Measurements from ENCODE around the gene PLEKHH3. TPM values are rescaled to one million over a fixed set of nuclear protein-coding genes. Genes with fewer than 3 reads are reported as not detected.

The PLEKHH3 gene
- total RNA-seq, 1 experiment from 2014 or later, result 66.3 TPM

GRCh38 chr17:42694524-42694923, 17.7 kb upstream of the PLEKHH3 start:
- Histone ChIP-seq H3K27ac (ENCODE audit: low read depth, low read length) (no peak overlapping the region), H2AFZ (ENCODE audit: low read depth, low read length, poor library complexity, severe bottlenecking) (no peak overlapping the region), H3K4me1 (ENCODE audit: control insufficient read depth in 1 of 2, insufficient read depth in 2 of 2, low read length in 2 of 2) (no peaks in the 10 kb centered on the region), H3K9me3 (ENCODE audit: control insufficient read depth in 1 of 2, insufficient read depth in 1 of 2, low read depth in 1 of 2, low read length in 2 of 2) (no peaks in the 10 kb centered on the region), H3K27me3 (ENCODE audit: insufficient read depth, low read length) (no peaks in the 10 kb centered on the region), H3K4me2 (ENCODE audit: low read length) (no peak overlapping the region), H4K20me1 (ENCODE audit: insufficient read depth) (no peaks in the 10 kb centered on the region), H3K9me2 (ENCODE audit: insufficient read depth) (no peaks in the 10 kb centered on the region), H3K36me3 (ENCODE audit: control insufficient read depth in 1 of 2, insufficient read depth in 2 of 2, low read length in 2 of 2) (no peaks in the 10 kb centered on the region; a peak in 1 of 4 replicates), H3K79me2 (ENCODE audit: insufficient read depth, low read length) (no peaks in the 10 kb centered on the region), H3K4me3 (replicated peaks in 1 of 2; ENCODE audit: low read depth in 1 of 2, low read length in 2 of 2) (no peak overlapping the region), H3K9ac (ENCODE audit: low read length) (no peak overlapping the region)
- TF ChIP-seq ELF1 (IDR thresholded peaks at IDR 0.05; ENCODE audit: borderline replicate concordance, low read depth) (no peak), SIN3A (IDR thresholded peaks at IDR 0.05; ENCODE audit: low read depth) (no peak), POLR2A (IDR thresholded peaks at IDR 0.05; ENCODE audit: borderline replicate concordance, extremely low read depth, insufficient read depth, insufficient read length) (no peak), ZFX (IDR thresholded peaks at IDR 0.05) (no peak), RAD21 (IDR thresholded peaks at IDR 0.05; ENCODE audit: low read depth) (no peak), REST (IDR thresholded peaks at IDR 0.05; ENCODE audit: low read depth) (no peak), POLR2AphosphoS5 (IDR thresholded peaks at IDR 0.05; ENCODE audit: low read depth, low read length) (no peak), EGR1 (IDR thresholded peaks at IDR 0.05; ENCODE audit: low read depth) (no peak), JUND (IDR thresholded peaks at IDR 0.05) (no peak), ZNF274 (IDR thresholded peaks at IDR 0.05; ENCODE audit: low read depth, low read length) (no peak), ZBTB33 (IDR thresholded peaks at IDR 0.05; ENCODE audit: extremely low read depth, insufficient replicate concordance, low read length) (no peak), MAX (IDR thresholded peaks at IDR 0.05) (no peak), EZH2 (IDR thresholded peaks at IDR 0.05) (no peak), SP1 (IDR thresholded peaks at IDR 0.05; ENCODE audit: low read depth) (no peak)
- ATAC-seq (no peak), DNase-seq (ENCODE audit: low read depth, low spot score) (no peak)
- POLR2A ChIA-PET, result no interaction called here
- RAD21 ChIA-PET (ENCODE audit: low non-redundant PET in 1 of 2, low total read pairs in 2 of 2, uncharacterized antibody in 2 of 2, unreplicated experiment in 2 of 2), result no interaction called here
- no TSS peak for BruUV-seq (replicated peaks)
- CTCF ChIA-PET, result no interaction called here
- intact Hi-C loops (cut with micrococcal nuclease), result no loop called here

All from HCT116 (cell line).